Kidney capillary endothelial cell (primary cell): ENCODE data around the gene MSLN.
"Not testable (repeated sequence)": the region's sequence is repeated elsewhere in the genome, so short reads cannot be mapped to it uniquely, and the experiment has no call there.

Source experiments
- DNase-seq: peaks from one replicate; pipeline ENCODE4 v3.0.0-alpha.2; 2018; ENCODE audit warnings: low spot score

The MSLN gene

GRCh38 chr16:735982-736453 lies 24.5 kb upstream of the MSLN start:
- DNase-seq = no peak

- no peak for DNase-seq
Measured at GRCh38 chr16:736936-737481, 23.5 kb upstream of the MSLN start.

- no peak for DNase-seq
Measured at GRCh38 chr16:739560-740458, 20.7 kb upstream of the MSLN start.

DNA sequence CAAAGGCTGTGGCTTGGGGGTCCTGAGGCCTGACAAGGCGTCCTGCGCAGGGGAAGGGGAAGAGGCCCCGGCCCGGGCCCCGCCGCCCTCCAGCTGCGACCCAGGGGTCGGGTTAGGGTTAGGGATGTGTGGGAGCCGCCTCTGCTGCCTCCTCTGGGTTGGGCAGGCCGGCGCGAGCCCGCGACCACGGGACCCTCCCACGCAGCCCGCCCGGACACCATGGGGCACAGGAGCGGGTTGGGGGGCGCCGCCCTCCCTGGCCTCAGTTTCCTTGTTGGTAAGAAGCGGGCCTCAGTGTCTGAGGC lies 20.1 kb upstream of the MSLN start:
- DNase-seq = no peak

DNA sequence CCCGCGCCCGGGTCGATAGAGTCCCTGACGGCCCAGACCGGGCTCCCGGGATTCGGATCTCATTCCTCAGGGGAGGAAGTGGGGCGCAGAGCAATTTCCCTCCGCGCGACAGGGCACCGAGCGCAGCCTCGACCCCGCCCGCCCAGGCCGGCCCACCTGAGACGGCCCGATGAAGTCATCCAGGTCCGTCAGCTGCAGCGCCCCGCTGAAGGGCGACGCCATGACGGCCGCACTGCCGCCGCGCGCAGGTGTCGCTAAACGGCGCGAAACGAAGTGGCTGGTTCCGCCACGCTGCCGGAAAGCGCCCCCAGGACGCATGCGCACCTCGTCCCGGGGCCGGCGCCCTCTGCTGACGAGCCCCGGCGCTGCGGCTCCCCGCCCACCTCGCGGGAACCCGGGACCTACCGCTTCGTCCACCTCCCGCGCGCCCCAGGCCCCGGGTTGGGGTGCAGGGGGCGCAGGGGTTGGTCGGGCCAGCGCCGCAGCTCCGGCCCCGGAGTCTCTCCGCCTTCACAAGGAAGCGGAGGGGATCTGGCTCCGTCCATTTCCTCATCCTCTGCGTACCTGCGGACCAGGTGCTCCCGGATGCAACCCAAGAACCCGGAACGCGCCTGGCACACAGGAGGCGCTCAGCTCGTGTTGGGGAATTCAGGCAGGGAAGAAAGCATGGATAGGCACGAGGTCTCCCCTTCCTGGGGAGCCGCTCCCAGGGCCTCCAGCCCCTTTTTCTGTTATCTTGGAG lies 19.6 kb upstream of the MSLN start, which contains the start of gene CIAO3:
Gene CIAO3 (minus strand): TSS at position 234 of the 742 bp plus-strand sequence. CDS start 12 bp downstream, at position 222.
- DNase-seq = peak; percentile 76

DNA sequence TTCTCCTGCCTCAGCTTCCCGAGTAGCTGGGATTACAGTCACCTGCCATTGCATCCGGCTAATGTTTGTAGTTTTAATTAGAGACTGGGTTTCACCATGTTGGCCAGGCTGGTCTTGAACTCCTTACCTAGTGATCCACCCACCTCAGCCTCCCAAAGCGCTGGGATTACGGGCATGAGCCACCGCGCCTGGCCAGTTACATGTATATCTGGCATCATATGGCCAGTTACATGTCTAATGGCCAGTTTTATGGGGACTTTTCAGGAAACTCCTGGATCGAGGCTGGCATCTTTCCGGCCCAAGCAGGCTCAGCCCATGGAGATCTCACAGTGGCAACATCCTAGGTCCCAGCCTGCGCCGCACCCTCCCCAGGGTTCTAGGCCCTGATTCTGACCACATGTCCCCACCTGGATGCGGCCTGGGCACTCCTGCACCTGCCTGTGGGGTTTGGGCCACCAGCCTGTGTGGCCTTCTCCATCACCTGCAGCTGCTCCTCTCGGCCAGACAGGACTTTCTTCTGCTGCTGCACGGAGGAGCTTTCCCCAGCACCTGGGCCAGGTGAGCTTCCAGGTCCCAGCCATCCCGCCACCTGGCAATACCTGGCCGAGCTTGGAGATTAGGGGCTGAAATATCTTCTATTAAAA lies 18.4 kb upstream of the MSLN start:
- DNase-seq = no peak

DNA sequence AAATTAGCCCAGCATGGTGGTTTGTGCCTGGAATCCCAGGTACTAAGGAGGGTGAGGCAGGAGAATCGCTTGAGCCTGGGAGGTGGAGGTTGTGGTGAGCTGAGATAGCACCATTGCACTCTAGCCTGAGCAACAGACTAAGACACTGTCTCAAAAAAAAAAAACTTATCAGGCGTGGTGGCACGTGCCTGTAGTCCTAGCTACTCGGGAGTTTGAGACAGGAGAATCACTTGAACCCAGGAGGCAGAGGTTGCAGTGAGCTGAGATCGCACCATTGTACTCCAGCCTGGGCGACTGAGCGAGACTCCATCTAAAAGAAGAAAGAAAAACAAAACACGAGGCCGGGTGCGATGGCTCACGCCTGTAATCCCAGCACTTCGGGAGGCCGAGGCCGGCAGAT lies 17.6 kb upstream of the MSLN start:
- DNase-seq = not testable (repeated sequence)

DNA sequence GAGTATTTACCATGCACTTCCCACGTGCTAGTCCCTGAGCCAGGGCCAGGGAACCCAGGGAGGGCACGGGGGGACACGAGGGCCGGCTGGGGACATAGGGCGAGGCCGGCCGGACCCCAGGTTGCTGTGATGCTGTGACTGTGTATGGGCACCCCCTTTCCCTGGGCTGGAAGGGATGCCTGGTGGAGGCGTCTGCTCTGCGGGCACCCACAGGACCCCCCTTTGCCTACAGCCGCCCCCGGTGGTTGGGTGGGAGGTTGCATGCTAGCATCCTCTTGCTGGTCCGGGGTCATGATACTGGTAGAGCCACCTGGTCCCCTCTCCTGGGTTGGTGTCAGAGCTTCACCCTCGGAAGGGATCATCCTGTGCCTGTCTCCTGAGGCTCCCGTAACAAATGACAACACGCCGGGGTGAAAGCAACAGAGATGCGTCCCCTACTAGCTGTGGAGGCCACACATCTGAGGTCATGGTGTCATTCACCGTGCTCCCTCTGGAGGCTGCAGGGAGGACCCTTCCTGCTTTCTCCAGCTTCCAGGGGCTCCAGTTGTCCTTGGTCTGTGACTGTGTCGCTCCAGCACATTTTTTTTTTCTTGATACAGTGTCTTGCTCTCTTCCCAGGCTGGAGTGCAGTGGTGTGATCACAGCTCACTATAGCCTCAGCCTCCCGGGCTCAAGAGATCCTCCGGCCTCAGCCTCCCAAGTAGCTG lies 16.6 kb upstream of the MSLN start:
- DNase-seq = no peak

- DNase-seq = no peak
Measured at GRCh38 chr16:745739-746138, 14.8 kb upstream of the MSLN start.

DNA sequence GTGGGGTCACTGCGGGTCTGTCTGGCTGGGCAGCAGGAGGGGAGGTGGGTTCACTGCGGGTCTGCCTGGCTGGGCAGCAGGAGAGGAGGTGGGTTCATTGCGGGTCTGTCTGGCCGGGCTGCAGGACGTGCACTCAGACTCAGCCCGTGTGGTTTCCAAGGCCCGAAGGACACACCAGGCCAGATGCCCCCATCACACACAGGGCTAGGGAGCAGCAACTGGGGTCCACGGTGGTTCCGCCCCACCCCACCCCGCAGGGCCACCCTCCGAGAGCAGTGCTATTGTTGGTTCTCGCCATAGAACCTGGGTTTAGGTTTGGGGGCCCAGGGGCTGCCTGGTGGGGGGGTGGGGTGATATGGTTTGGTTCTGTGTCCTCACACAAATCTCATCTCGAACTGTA lies 13.9 kb upstream of the MSLN start:
- DNase-seq = no peak

DNA sequence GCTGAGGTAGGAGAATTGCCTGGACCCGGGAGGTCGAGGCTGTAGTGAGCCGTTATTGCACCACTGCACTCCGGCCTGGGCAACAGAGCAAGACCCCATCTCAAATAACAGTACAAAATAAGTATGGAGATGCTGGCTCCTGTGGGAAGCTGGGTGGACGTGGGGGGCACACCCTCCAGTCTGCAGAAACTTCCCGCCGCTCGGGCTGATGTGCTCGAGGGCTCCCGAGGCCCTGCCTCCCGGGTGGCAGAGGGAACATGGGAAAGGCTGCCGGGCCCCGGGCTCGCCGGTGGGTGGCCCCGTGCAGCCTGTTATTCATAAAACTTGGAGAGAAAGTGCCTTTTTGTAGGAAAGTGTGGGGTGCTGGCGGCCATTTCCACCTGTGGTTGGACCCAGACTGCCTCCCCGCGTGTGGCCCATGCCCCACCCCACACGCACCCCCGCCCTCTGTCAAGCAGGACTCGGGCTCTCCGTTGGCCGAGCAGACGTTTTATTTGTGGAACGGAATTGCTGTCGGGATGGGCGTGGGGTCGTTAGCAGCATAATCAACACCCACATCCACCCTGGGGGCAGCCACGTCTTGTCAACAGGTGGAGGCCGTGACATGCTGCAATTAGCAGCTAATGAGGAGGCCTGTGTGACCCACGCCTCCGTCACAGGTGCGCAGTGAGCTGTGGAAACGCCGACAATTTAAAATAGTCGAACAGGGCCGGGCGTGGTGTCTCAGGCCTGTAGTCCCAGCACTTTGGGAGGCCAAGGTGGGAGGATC lies 12.4 kb upstream of the MSLN start:
- DNase-seq = no peak

GRCh38 chr16:749010-749409 lies 11.5 kb upstream of the MSLN start:
- no peak for DNase-seq

DNA sequence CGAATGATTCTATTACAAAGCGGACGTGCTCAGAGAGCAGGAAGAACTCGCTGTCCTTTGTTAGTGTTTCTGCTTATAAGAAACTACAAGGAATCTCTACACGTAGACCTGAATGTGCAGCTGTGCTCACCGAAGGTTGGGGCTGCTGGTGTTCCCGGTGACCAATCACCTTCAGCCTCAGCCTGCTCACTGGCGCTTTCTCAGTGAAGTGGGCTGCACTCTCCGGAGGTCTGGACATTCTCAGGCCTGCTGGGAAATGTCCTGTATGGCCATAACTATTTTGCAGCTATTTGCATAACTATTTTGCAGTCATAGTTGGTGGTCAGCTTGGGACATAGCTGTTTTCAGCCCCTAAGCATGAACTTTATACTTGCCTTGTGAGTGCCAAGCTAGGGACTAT lies 10.0 kb upstream of the MSLN start:
- no peak for DNase-seq

DNA sequence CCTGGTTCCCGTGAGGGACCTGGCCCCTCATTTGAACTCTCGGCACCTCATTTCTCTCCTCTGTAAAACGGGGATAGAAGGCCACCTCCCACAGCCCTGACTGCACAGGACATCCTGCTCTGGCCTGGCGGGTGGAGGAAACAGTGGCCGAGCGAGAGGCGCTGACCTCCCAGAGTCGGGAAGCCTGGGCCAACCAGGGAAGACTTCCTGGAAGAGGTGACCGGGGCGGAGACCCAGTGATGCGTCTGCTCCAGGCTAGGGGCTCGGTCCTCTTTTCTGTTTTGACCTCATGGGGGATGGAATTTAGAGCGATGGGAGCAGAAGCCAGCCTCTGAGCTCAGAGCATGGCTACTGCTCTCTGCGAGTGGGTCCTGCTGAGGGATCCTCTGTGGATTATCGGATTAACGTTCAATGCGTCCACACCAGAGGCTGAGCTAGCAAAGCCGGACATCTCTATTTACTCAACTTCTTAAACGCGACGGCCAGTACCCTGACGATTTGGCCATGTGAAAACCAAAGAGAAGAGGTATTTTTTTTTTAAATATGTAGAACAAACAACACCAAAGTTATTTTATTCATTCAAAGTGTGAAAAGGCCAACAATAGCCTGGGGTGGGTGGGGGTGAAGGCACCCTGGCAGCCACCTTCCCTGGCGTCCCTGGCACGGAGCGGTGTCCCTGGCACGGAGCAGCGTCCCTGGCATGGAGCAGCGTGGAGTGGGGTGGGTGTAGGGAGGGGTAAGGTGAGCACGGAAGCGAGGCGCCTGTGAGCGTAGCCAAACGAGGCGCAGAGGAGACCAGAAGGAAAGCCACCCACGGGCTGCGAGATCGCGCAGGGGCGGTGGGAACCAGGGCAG lies 9.2 kb upstream of the MSLN start:
- no peak for DNase-seq

DNA sequence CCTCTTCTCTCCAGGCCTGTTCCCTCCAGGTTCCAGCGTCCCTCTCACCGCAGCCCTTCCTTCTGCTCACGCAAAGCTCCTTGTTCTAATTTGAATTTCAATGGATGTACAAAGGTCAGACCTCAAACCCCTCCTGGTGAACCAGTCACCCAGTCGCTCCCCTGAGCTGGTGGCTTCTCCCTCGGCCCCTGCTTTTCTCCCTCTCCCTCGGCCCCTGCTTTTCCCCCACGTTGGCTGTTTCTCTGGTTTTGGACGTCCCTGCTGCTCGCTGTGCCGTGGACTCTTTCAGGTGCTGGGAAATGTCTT lies 8.6 kb upstream of the MSLN start:
- no peak for DNase-seq

GRCh38 chr16:754121-754607 lies 6.4 kb upstream of the MSLN start:
- DNase-seq = not testable (repeated sequence)

DNA sequence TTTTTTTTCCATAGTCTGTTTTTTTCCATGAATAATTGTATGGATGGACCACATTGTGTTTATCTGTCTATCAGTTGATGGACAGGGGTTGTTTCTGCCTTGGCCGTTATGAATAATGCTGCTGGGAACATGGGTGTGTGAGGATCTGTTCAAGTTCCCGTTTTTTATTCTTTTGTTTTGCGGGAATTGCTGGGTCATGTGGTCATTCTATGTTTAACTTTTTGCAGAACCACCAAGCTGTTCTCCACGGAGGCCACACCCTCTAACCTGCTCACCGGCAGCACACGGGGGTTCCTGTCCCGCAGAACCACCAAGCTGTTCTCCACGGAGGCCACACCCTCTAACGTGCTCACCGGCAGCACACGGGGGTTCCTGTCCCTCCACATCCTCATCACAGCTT lies 5.9 kb upstream of the MSLN start:
- DNase-seq = no peak

GRCh38 chr16:756428-756827 lies 4.1 kb upstream of the MSLN start:
- no peak for DNase-seq

DNA sequence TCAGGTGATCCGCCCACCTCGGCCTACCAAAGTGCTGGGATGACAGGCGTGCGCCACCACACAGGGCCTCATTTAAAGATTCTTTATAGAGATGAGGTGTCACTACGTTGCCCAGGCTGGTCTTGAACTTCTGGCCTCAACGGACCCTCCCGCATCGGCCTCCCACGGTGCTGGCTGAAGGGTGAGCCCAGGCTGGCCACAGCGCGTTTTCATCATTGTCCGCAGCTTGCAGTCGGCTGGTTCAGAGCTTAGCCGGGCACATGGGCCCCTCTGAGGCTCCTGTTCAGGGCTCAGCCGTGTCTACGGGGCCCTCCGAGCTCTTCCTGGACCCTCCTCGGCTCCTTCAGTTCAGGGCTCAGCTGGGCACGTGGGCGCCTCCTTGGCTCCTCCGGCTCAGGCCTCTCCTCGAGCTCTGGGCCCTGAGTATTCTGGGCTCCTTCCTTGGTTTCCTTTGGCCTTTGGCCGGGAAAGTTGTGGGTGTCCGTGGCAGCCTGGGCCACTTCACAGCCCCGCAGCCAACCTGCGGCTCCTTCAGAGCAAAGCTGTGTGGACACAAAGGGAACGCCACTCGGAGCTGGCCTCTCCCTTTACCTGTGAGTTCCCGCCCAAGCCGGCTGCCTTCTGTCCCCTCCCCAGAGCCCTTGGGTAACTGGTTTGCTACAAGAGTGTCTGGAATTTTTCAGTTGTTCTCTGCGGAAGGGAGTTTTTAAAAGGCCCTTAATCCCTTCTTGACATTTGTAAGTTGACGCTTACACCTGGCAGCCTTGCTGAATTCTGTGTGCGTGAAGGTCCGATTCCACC lies 1.2 kb upstream of the MSLN start:
- DNase-seq = no peak
